GM06990 (cell line): ENCODE data around the gene FST.

Source experiments
- DNase-seq: peaks from one replicate; pipeline ENCODE4 v3.0.0-alpha.2; 2011; ENCODE audit not compliant: insufficient read length; ENCODE audit errors: extremely low read depth
- H3K27me3 ChIP-seq: replicated peaks from 2 replicates; pipeline ENCODE4 v1.6.0; 2011; ENCODE audit warnings: low read length; ENCODE audit not compliant: control insufficient read depth, insufficient read depth
- H3K36me3 ChIP-seq: 2 replicates; pipeline ENCODE4 v1.5.1; 2011; ENCODE audit warnings: low read length; ENCODE audit not compliant: control insufficient read depth, insufficient read depth
- H3K4me3 ChIP-seq: replicated peaks from 2 replicates; pipeline ENCODE4 v1.5.1; 2011; ENCODE audit warnings: low read depth, mild to moderate bottlenecking, control low read depth, low read length
- CTCF ChIP-seq: IDR thresholded peaks from 2 replicates; pipeline ENCODE4 v1.5.1; 2011; ENCODE audit warnings: low read length, control low read depth, mild to moderate bottlenecking, inconsistent platforms; ENCODE audit not compliant: insufficient read depth, poor library complexity, severe bottlenecking

The FST gene

GRCh38 chr5:53438079-53438478 is 42.4 kb upstream of the FST start:
- H3K27me3 ChIP-seq, result no peaks in the 10 kb centered on the region
- no peak overlapping the region for H3K4me3 ChIP-seq
- no peak for TF ChIP-seq CTCF
- no peaks in the 10 kb centered on the region for H3K36me3 ChIP-seq
- DNase-seq, result no peak

GRCh38 chr5:53438486-53439472 is 41.6 kb upstream of the FST start:
- Histone ChIP-seq H3K4me3 (no peak overlapping the region), H3K36me3 (no peaks in the 10 kb centered on the region), H3K27me3 (no peaks in the 10 kb centered on the region)
- no peak for TF ChIP-seq CTCF
- no peak for DNase-seq

- no peak for DNase-seq
- no peak for TF ChIP-seq CTCF
- no peaks in the 10 kb centered on the region for H3K27me3 ChIP-seq
- H3K4me3 ChIP-seq, result no peak overlapping the region
- no peaks in the 10 kb centered on the region for H3K36me3 ChIP-seq
These were observed 37.5 kb upstream of the FST start for GRCh38 chr5:53442961-53443360.

- DNase-seq, result no peak
- Histone ChIP-seq H3K4me3 (no peak overlapping the region), H3K36me3 (no peaks in the 10 kb centered on the region), H3K27me3 (no peaks in the 10 kb centered on the region)
- TF ChIP-seq CTCF, result no peak
These were observed 34.9 kb upstream of the FST start for GRCh38 chr5:53445569-53445968.

GRCh38 chr5:53446908-53447307 is 33.5 kb upstream of the FST start:
- Histone ChIP-seq H3K4me3 (no peak overlapping the region), H3K36me3 (no peaks in the 10 kb centered on the region), H3K27me3 (no peaks in the 10 kb centered on the region)
- no peak for DNase-seq
- no peak for TF ChIP-seq CTCF
